ENCODE data around the gene LSR.

Gene LSR

DNA sequence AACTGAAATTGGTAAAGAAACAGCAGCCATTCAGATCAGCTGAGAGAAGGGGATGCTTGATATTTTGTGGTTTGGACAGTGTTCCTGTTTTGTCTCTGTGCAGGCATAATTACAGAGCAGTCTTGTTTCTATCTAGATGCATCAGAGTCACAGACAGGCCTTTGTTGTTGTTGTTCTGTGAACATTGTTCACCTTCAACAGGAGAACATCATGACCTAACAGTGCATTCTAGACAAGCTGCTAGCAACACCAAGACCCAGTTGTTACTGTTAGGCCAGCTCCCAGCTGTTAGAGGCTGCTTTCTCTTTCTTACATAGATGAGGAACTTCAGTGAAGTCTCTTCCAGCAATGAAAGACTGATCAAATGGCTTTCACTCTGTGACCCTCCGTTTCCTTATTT, 8.5 kb upstream of the LSR start:
- TF ChIP-seq, protein P1, sequence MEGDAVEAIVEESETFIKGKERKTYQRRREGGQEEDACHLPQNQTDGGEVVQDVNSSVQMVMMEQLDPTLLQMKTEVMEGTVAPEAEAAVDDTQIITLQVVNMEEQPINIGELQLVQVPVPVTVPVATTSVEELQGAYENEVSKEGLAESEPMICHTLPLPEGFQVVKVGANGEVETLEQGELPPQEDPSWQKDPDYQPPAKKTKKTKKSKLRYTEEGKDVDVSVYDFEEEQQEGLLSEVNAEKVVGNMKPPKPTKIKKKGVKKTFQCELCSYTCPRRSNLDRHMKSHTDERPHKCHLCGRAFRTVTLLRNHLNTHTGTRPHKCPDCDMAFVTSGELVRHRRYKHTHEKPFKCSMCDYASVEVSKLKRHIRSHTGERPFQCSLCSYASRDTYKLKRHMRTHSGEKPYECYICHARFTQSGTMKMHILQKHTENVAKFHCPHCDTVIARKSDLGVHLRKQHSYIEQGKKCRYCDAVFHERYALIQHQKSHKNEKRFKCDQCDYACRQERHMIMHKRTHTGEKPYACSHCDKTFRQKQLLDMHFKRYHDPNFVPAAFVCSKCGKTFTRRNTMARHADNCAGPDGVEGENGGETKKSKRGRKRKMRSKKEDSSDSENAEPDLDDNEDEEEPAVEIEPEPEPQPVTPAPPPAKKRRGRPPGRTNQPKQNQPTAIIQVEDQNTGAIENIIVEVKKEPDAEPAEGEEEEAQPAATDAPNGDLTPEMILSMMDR (IDR thresholded peaks at IDR 0.05; ENCODE audit: low read depth, low read length): no peak
- no peak for DNase-seq (ENCODE audit: extremely low read depth, low read depth)

DNA sequence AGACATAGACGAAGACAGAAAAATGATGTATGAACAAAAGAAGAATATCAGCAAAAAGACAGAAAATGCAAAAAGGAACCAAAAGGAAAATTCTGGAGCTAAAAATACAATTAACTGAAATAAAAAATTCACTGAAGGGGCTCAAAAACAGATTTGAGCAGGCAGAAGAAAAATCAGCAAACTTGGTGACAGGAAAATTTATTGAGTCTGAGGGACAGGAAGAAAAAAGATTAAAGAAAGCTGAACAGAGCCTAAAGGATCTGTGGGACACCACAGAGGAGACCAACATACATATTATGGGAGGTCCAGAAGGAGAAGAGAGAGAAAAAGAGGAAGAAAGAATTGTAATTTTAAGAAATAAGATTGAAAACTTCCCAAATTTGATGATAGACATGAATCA, 7.4 kb upstream of the LSR start:
- TF ChIP-seq, protein P1 (IDR thresholded peaks at IDR 0.05; ENCODE audit: low read depth, low read length): no peak
- no peak for DNase-seq (ENCODE audit: extremely low read depth, low read depth)

DNA sequence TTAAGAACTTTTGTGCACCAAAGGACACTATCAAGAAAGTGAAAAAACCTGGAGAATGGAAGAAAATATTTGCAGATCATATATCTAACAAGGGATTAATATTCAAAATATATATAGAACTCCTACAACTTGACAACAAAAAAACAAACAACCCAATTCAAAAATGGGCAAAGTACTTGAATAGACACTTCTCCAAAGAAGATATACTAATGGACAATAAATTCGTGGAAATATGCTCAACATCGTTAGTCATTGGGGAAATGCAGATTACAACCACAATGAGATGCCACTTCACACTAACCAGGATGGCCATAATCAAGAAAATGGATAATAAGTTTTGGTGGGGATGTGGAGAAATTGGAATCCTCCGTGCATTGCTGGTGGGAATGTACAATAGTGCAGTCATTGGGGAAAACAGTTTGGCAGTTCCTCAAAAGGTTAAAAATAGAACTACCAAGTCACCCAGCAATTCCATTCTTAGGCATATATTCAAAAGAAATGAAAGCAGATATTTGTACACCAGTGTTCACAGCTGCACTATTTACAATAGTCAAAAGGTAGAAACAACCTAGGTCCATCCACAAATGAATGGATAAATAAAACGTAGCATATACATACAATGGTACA, 2.2 kb upstream of the LSR start:
- no peak for DNase-seq (ENCODE audit: extremely low read depth, low read depth)
- TF ChIP-seq, protein P1 (IDR thresholded peaks at IDR 0.05; ENCODE audit: low read depth, low read length): no peak

DNA sequence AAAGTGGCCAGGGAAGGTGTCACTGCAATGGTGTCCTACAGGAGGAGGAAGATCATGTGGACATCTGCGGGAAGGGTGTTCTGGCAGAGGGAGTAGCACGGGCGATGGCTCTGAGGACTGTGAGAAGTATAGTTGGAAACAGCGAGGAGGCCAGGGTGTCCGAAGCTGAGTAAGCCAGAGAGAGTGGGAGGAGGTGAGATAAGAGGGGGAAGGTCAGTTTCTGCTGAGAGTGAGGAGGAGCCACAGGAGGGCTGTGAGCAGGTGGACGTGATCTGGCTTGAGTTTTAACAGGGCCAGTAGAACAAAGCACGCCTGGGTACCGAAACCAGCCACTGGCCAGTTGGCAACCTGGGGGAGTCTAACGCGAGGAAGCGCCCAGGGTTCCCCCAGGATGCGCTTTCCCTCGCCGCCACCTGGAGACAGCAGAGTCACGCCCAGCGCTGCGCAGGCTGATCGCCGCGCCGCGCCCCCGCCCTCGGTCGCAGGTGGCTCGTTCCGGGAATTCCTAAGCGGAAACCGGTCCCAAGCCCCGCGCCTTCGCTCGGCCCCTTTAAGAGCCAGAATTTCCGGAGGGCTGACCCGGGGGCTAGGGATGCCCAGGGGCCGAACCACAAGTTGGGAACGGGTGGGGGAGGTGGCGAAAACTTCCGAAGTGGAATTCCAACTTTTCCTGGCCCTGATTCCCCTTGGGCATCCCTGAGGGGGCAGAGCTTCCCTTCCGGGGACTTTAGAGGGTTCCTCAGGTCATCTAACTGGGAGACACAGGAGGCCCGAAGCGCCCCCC, 1.1 kb upstream of the LSR start:
- TF ChIP-seq, protein P1 (IDR thresholded peaks at IDR 0.05; ENCODE audit: low read depth, low read length): no peak
- no peak for DNase-seq (ENCODE audit: extremely low read depth, low read depth)

DNA sequence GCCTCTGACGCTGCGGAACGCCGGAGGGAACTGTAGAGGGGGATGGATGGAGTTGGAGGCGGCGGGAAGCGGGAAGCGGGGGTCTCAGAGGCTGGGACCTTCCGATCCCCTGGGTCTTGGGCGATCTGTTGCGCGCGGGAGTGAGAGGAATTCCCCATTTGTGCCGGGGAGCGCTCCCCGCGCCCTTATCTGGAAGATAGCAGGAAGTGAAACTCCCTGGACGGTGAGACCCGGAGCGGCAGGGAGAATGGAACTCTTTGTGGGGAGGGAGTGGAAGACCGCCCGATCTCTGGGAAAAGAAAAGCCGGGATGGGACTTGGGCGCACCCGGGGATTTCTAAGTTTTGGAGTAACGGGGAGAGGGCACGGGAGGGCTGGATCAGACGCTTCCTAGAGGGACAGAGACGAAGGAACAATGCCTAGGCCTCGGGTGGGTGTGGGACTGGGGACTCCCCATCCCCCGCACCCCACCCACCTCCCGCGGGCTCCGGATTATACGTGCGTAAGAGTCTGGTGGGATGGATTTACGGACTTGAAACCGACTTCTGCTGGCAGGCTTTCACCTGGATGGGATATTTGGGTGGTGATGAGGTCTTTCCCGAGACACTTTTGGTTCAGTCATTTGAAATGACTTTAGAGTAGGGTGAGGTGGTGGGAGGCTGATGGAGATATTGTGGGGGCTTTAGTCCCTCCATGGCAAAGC, 495 bp downstream of the LSR start:
- DNase-seq (ENCODE audit: extremely low read depth, low read depth): no peak
- TF ChIP-seq, protein P1 (IDR thresholded peaks at IDR 0.05; ENCODE audit: low read depth, low read length): no peak

DNA sequence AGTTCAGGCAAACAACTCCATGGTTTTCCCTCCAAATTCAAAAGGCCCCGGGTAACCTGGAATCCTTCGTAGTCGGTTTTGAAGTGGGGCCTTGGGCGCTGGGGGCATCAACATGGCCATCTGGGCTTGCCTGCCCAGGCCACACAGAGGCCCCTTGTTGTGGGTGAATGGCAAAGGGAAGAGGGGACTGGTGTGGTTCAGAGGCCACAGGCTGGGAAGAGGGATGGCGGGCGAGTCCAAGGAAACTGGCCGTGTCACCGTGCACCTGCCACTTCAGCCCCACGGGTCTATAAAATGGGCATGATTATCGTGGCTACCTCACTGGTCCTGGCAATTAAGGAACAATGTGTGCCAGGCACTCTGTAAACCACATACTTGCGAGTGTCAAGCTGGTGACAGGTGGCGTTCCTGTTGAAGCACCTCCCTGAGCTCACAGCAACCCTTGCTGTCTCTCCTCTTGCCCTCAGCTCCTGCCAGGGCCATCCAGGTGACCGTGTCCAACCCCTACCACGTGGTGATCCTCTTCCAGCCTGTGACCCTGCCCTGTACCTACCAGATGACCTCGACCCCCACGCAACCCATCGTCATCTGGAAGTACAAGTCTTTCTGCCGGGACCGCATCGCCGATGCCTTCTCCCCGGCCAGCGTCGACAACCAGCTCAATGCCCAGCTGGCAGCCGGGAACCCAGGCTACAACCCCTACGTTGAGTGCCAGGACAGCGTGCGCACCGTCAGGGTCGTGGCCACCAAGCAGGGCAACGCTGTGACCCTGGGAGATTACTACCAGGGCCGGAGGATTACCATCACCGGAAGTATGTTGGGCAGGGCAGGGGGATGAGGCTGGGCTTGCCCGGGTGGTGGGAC, 1.3 kb downstream of the LSR start:
- TF ChIP-seq, protein P1 (IDR thresholded peaks at IDR 0.05; ENCODE audit: low read depth, low read length): no peak
- no peak for DNase-seq (ENCODE audit: extremely low read depth, low read depth)

Measured in AG09319 (cell line).